NCI-H526 treated with DMSO at 0.1 percent for 48 hours (cell line): ENCODE data around the gene IL21R.

Source experiments
- DNase-seq: peaks from one replicate; lab custom pipeline; 2025; lab: John Stamatoyannopoulos, UW

Gene IL21R

GRCh38 chr16:27464626-27465482 lies 62.9 kb downstream of the IL21R start:
- DNase-seq: no peak

DNA sequence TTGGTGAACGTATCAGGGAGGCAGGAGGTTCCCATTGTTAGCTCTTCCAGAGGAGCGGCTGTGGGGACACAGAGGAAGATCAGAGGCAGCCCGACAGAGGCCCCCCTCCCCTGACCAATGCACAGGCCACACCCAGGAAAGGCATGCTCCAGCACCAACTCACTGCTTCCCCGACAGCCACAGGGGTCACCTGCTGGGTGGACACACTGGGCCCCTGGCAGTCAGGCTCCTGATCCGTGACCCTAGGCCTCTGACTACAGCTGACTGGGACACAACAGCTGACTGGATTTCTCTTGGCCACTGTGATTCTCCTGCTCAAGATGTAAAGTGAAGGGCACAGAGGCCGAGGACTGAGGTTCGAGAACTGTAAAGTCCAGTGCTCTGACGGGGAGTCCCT lies 63.5 kb downstream of the IL21R start:
- DNase-seq: no peak

DNA sequence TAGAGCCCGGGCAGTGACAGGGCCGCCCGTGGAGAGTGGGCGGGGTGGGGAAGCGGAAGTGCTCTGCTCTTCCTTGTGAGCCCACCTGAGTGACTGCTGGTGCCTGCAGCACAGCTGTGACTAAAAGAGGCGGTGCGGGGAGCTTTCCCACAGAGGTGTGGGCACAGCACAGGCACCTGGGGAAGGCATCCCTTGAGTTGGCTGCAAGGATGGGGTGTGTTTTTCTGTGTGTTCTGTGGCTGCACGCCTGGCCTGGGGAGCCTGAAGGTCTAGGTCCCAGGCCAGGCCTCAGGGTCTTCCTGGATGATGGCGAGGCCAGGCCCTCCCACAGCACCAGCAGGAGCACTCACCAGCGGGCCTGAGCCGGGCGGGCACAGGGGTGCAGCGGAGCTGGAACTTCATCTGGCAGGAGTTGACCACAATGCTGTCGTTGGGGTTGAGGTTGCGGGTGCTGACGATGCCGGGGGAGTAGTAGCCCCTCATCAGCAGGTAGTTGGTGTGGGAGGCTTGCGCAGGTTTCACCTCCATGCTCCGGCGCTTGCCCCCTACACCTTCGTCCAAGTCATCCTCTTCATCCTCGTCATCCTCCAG lies 67.1 kb downstream of the IL21R start:
- no peak for DNase-seq

DNA sequence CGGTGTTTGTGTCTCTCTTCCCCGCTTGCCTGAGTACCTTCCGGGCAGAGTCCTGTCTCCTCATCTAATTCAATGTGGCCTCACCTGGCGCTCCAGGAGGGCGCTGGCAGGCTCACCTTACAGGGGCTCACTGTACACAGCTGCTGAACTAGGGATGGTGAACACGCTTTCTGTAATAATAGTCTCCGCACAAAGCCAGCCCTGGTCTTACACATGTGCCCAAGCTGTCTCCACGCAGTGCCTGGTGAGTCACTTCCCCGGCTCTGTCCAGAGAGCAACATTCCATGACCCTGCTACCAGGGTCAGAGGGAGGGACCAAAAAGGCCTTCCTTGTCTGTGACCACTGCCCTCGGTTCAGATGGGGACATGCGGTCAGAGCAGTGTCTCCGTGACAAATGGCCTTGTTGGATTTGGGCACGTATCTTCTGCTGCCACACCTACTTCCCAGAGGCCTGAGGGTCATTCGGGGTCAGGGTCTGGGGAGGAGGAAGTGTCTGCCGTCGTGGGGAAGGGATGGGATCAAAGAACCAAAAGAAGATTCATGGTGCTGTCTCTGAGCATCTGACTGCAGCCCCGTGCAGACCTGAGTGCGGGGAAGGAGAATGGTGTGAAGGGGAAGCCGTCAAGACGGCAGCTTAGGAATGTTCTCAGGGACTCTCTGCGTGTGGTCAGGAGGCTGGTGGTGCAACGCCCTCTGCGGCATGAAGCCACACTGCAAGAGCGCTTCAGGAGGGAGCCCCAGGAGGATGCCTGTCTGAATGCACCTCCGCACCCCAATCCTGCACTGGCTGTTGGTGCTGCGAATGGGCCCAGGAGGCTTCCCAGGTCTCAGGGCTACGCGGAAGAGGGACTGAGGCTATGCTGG lies 68.8 kb downstream of the IL21R start:
- no peak for DNase-seq

DNA sequence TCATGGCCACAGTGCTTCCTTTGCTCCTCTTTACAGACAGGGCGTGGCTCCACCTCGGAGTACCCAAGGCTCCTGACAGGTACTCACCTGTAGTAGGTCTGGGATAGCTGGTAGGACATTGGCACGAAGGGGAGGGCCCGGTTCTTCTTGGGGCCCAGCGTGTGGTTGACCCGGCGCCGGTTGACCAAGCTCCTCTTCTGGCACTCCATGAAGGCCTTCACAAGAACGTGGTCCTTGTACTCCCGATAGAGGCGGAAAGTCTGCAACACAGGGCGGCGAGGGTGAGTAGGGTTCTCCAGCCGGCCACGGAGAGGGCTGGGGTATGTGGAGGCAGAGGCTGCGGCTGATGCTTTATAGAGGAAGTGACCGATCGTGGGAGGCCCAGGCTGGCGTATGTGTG lies 69.7 kb downstream of the IL21R start:
- DNase-seq: no peak

GRCh38 chr16:27472091-27473020 lies 70.4 kb downstream of the IL21R start:
- no peak for DNase-seq

DNA sequence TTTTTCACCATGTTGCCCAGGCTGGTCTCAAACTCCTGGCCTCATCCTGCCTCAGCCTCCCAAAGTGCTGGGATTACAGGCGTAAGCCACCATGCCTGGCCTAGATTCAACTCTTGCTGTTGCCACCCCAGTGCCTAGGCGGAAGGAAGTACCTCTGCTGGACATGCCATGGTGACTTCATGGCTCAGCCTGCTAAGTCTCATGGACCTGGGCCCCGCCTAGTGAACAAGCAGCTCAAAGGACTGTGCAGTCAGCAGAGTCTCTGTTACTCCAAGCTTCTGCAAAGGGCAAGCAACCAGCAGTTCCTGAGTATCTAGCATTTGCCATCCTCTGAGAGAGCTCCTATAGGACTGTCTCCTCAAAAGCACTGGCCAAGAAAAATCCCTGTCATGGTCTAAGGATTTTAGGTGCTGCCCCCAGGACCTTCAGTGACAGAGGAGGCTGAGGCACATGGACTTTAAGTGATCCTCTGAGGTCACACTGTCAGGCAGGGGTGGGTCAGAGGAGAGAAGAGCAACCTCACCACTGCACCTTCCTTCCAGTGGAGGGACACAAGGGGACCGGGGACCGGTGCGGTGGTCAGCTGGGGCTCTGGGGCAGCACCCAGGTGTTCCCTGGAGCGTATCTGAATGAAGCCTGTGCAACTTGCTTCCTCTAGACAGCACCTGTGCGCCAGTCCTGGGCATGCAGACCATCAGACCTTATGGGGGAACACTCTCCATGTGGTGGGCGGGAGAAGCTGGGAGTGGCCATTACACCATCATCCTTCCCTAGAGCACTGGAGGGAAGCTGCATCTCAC lies 71.3 kb downstream of the IL21R start:
- DNase-seq: no peak

DNA sequence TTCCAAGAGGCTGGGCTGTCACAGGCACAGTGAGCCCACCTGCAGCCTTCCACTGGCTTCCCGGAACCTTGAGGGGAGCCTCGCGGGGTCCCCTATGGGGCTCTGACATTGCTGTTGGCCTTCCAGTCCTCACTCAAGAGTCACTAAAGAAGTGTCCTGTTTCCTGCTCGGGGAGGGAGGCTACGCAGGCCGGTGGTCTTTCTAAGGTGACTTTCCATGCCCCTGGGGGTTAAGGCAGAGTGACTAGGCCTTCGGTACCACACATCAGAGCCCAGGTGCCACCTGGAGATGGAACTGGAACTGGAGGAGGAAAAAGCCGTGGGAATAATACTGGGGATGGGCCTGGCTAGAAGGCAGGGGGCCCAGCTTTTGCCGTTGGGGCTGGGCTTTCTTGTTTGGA lies 72.1 kb downstream of the IL21R start:
- DNase-seq: no peak

- no peak for DNase-seq
Observed at GRCh38 chr16:27474921-27475320, 72.9 kb downstream of the IL21R start.

DNA sequence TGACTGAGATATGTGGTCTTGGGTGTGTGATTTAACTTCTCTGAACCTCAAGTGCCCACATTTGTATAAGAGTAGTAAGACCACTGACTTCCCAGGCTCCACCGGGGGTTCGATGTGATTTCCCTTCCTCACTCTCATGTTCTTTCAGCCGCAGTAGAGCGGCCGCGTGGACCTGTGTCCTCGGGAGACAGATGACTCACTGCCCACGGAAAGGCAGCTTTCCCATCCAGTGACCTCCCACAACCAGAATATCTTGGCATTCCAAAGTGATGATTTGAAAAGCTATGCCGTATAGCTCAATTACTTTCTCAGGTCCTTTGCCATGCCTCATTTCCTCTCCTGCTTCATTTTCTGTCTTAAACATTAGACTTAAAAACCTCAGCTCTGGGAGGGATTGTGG lies 73.6 kb downstream of the IL21R start:
- no peak for DNase-seq

DNA sequence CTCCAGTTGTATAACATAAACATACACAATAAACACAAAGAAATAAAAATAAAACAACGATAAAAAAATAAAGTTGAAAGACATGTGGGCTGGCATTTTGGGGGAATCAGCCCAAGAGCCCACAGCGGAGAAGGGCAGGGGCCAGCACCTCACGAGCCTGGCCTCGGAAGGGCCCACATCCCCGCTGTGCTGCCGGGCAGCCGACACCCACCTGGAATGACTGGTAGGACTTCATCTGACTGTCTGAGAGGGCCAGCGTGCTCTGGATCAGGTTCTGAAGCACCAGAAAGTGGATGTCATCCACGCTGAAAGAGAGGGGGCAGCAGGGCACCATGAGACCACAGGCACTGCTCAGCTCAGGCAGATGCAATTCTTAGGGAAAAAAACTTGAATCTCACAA lies 74.3 kb downstream of the IL21R start:
- no peak for DNase-seq

DNA sequence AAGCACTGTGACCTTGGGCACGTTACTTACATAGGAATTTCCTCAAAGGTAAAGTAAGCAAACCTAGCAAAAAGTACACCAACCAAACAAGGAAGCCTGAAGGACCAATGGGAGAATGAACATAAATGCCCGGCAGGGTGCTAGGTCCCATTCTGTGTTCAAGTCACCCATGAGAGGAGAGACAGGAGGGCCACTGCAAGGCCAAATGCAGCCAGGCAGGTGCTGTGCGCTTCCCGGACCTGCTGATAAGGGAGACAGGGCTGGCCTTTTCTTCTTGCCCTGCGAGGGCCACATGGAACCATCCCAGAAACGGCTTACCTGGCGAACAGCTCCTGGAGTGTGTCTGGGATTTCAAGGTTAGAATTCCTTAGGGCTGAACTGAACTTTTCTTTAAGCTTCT lies 78.8 kb downstream of the IL21R start:
- no peak for DNase-seq

GRCh38 chr16:27481282-27481934 lies 79.4 kb downstream of the IL21R start:
- DNase-seq: no peak

GRCh38 chr16:27482397-27483087 lies 80.6 kb downstream of the IL21R start:
- no peak for DNase-seq

GRCh38 chr16:27483088-27483437 lies 81.1 kb downstream of the IL21R start:
- DNase-seq: no peak

DNA sequence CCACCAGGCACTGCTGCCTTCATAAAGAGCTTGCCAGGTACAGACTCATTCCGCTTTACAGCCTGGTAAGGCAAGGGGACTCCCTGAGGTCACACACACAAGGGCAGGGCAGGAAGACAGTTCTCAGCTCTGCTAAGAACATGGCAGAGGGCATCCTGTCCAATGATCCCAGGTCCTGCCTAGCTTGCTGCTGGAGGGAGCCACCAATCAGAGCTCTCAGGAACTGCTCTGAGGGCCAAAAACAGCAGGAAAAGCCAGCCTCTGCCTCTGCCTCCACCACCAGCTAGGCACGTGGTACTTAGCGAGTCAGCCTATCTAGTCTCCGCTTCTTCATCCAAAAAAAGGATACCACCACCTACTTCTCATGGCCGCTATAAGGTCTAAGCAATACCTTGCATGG lies 81.7 kb downstream of the IL21R start:
- DNase-seq: no peak

DNA sequence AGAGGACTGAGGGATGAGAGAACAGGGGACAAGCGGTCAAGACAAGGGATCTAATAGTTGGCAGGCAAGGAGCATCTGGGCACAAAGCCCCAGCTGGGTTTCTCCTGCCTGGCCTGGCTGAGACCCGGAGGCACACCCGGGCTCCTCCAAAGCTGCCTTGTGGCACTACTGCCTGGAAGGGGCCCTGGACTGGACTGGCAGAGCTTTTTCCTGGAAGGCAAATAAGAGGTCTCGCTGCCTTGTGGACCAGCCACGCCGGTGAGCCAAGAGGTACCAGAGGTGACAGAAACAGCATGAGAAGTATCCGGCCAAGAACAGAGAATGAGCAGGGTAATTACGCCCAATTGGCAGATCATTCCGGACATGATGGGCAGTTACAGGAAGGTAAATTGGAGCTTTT lies 83.2 kb downstream of the IL21R start:
- DNase-seq: no peak

- DNase-seq: no peak
Observed at GRCh38 chr16:27485811-27486210, 83.8 kb downstream of the IL21R start.

- no peak for DNase-seq
Observed at GRCh38 chr16:27486344-27486743, 84.4 kb downstream of the IL21R start.

- no peak for DNase-seq
Observed at GRCh38 chr16:27486760-27487159, 84.8 kb downstream of the IL21R start.
